Globus pallidus (tissue), 1 donor: ENCODE results near the gene GSK3B.

Experiments
- DNase-seq: peaks from one replicate; pipeline ENCODE4 v3.0.0-alpha.2; 2015; ENCODE audit warnings: low spot score

The GSK3B gene

GRCh38 chr3:119779731-119780383, 314.4 kb downstream of the GSK3B start:
- no peak for DNase-seq

DNA sequence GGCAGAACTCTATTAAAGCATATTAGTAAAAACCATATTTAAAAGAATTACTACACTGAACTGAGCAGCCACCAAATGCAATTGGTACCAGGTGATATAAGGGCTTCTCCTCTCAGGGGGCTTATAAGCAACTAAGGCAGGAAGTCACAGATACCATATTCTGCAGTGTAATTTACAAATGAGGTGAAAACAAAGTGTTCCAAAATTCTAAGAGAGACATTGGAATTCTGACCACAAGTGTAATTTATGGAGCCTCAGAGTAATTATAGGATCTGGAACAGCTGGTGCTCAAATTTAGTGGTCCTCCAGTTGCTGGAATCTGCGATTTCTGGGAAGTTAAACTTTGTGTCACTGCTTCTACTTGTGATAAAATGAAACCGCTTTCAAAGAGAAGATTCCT, 315.4 kb downstream of the GSK3B start:
- DNase-seq = no peak

GRCh38 chr3:119778176-119778575, 316.1 kb downstream of the GSK3B start:
- DNase-seq = no peak

GRCh38 chr3:119776304-119776703, 317.9 kb downstream of the GSK3B start:
- DNase-seq = no peak

DNA sequence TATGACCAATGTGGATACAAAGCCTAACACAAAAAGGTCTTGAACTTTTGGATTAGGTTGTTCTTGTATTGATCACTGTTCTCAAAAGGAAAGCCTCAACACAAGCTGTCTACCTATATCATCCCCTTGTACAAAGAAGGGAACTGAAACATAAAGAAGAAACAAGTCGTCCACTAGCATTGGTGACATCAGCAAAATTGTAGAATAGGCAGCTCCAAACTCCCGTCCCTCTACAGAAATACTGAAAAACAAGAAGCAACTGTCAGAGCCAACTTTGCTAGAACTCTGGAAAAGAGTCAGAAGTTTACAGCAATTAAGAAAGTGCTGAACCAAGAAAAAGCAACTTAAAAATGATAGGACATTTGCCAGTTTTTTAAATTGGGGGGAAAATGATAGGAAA, 319.8 kb downstream of the GSK3B start:
- peak; percentile 21 for DNase-seq
